SK-N-SH (cell line): ENCODE measurements around the gene MCCC1.

Experiments
- FOSL2 ChIP-seq: IDR thresholded peaks from 2 replicates; pipeline ENCODE4 v1.4.0; 2012; ENCODE audit warnings: low read depth, mild to moderate bottlenecking, moderate library complexity, borderline replicate concordance
- GABPA ChIP-seq: IDR thresholded peaks from 2 replicates; pipeline ENCODE4 v1.4.0; 2012; ENCODE audit warnings: low read depth, mild to moderate bottlenecking
- GATA2 ChIP-seq: sonication (generic); formaldehyde crosslinking; IDR thresholded peaks from 2 replicates; pipeline ENCODE4 v1.5.0; 2020; ENCODE audit warnings: mild to moderate bottlenecking, missing genetic modification reagents
- POLR2AphosphoS5 ChIP-seq: IDR thresholded peaks from 2 replicates; pipeline ENCODE4 v1.6.1; 2012; ENCODE audit warnings: low read depth, low read length
- TAF1 ChIP-seq: IDR thresholded peaks from 2 replicates; pipeline ENCODE4 v1.6.1; 2012; ENCODE audit warnings: low read depth, mild to moderate bottlenecking, low read length, moderate library complexity, borderline replicate concordance
- TF ChIP-seq, protein P1 (sequence below): fragments of 200-600 bp; sonication (generic); IDR thresholded peaks from 2 replicates; pipeline ENCODE4 v1.6.1; 2017; ENCODE audit warnings: antibody characterized with exemption, mild to moderate bottlenecking, moderate library complexity
- TF ChIP-seq, protein P2 (sequence below): fragments of 150-350 bp; IDR thresholded peaks from 2 replicates; pipeline ENCODE4 v1.6.1; 2017; ENCODE audit warnings: antibody characterized with exemption, low read length, low read depth, borderline replicate concordance
- TF ChIP-seq, protein P3 (sequence below): IDR thresholded peaks from 2 replicates; pipeline ENCODE4 v1.4.0; 2012; ENCODE audit warnings: low read depth

DNA sequence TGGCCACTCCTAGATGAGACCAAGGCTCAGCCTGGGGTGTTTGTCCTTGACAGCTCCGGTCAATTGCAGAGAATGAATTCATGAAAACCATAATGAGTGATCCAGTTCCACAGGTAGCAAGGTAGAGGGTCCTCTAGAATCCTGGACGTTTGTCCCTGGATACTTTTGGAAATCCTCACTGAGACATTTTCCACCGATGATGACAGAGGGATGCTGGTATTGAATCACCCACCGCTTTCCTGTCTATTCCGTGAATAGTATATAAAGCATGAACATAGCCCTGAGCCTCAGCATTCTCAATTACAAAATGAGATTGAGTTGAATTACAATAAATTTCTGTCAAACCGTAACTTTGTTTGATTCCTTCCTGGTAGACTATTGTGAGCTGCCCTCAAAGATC, 113.3 kb downstream of the MCCC1 start:
- TF ChIP-seq GABPA (no peak), GATA2 (CRISPR knock-in tag) (no peak), TAF1 (no peak), POLR2AphosphoS5 (no peak), FOSL2 (no peak)
- TF ChIP-seq, protein P1, sequence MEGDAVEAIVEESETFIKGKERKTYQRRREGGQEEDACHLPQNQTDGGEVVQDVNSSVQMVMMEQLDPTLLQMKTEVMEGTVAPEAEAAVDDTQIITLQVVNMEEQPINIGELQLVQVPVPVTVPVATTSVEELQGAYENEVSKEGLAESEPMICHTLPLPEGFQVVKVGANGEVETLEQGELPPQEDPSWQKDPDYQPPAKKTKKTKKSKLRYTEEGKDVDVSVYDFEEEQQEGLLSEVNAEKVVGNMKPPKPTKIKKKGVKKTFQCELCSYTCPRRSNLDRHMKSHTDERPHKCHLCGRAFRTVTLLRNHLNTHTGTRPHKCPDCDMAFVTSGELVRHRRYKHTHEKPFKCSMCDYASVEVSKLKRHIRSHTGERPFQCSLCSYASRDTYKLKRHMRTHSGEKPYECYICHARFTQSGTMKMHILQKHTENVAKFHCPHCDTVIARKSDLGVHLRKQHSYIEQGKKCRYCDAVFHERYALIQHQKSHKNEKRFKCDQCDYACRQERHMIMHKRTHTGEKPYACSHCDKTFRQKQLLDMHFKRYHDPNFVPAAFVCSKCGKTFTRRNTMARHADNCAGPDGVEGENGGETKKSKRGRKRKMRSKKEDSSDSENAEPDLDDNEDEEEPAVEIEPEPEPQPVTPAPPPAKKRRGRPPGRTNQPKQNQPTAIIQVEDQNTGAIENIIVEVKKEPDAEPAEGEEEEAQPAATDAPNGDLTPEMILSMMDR: no peak
- TF ChIP-seq, protein P2, sequence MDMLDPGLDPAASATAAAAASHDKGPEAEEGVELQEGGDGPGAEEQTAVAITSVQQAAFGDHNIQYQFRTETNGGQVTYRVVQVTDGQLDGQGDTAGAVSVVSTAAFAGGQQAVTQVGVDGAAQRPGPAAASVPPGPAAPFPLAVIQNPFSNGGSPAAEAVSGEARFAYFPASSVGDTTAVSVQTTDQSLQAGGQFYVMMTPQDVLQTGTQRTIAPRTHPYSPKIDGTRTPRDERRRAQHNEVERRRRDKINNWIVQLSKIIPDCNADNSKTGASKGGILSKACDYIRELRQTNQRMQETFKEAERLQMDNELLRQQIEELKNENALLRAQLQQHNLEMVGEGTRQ: no peak
- TF ChIP-seq, protein P3, sequence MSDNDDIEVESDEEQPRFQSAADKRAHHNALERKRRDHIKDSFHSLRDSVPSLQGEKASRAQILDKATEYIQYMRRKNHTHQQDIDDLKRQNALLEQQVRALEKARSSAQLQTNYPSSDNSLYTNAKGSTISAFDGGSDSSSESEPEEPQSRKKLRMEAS: no peak
